ENCODE data around the gene SERBP1. TPM values are rescaled to one million over a fixed set of nuclear protein-coding genes. Genes with fewer than 3 reads are reported as not detected.
"Not testable (repeated sequence)": the region's sequence is repeated elsewhere in the genome, so short reads cannot be mapped to it uniquely, and the experiment has no call there.

Gene SERBP1
- 283 and 288 TPM in 2 replicates for total RNA-seq

- intact Hi-C loops (cut with micrococcal nuclease), result loop anchor here (1.0 to 10.0 kb wide), 16 partner anchors 70 to 1618 kb away; partner anchors contain the start of genes DEPDC1, GADD45A and IL12RB2
These were observed at the start of gene SERBP1 for GRCh38 chr1:67430358-67431155. Gene SERBP1, minus strand, starts transcription at chr1:67430402. Its CDS starts 102 bp downstream, at chr1:67430300.

DNA sequence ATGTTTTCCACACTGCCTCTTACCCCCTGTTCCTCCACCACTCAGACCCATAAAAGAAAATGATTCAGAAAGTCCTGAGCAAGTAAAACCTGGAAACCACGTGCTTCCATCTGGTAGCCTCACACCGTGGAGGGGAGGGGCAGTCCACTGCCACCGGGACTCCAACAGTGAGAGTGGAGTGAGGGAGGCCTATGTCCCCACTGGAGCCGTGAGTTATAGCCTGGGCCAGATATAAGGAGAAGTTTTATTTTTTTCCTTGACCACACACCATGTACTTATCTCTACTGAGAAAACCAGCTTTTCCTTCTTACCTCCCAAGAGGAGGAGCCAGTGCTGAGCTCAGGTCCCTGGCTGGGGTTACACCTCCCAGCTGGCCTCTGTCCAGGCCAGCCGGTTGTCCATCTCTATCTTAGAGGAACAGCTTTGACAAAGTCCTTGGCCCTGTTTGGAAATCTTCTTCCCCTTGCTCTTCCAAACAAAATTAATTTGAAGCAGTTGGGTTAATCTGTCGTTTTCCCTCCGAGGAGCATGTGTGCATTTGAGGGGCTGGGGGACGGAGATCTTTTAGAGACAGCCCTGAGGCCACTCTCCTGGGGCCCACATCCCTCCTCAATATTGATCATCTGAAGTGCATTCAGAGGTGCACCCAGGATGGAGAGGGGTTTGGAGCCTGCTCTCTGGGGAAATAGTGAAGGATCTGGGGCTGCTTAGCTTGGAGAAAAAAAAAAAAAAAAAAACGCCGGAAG lies 49.1 kb upstream of the SERBP1 start:
- intact Hi-C loops (cut with micrococcal nuclease), result no loop called here

- intact Hi-C loops (cut with micrococcal nuclease), result no loop called here
These were observed 46.7 kb upstream of the SERBP1 start for GRCh38 chr1:67476906-67477305.

- intact Hi-C loops (cut with micrococcal nuclease), result no loop called here
These were observed 45.8 kb upstream of the SERBP1 start for GRCh38 chr1:67476006-67476482.

DNA sequence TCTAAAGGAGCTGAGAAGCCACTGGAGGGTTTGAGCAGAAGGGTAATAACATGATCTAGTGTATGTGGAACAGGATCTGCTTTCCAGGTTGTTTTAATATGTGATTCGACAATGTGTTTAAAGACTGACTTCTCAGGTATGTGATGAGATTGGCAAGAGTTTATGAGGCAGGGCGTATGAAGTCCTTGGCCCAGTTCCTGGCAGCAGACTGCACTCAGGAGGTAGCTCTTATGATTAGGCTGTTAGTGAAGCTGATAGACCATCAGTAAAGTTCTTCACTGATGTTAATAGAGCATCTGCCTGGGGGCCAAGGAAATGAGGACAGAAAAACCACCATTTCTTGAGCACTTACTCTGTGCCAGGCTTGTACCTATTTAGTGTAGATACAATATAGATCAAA lies 41.9 kb upstream of the SERBP1 start:
- intact Hi-C loops (cut with micrococcal nuclease), result no loop called here

DNA sequence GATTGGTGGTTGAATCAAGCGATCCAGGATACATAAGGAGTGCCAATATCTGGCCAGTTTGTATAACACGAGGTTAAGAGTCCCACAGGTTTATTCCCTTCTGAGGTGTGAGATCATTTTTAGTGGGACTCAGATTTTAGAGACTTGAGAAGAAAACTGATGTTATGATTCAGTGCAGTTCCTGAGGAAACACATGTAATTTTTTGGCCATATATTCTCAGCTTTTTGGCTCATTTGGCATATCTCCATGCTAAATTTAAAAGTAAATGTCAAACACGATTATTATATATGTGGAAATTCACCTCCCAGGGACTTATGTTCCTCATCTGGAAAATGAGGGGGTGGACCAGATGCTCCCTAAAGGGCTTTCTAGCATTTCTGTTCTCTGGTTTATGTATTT lies 39.2 kb upstream of the SERBP1 start:
- intact Hi-C loops (cut with micrococcal nuclease), result no loop called here

- intact Hi-C loops (cut with micrococcal nuclease), result no loop called here
These were observed 38.0 kb upstream of the SERBP1 start for GRCh38 chr1:67468066-67468718.

GRCh38 chr1:67465375-67465774 lies 35.2 kb upstream of the SERBP1 start:
- intact Hi-C loops (cut with micrococcal nuclease), result no loop called here

- intact Hi-C loops (cut with micrococcal nuclease), result no loop called here
These were observed 34.5 kb upstream of the SERBP1 start for GRCh38 chr1:67464746-67465145.

DNA sequence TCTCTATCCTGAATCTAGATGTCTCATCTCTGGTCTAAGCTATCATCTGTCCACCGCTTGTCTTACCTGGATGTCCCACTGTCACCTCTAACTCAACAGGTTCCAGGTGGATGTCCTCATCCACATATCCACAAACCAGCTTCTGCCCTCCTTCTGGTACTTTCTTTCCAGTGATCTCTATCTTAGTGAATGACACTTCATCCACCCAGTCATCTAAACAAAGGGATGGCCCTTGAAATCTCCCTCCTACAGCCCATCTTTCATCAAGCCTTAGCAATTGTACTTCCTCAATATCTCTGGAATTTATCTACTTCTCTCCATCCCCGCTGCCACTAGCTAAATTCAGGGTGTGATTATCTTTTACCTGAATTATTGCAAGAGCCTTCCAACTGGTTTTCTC lies 33.9 kb upstream of the SERBP1 start:
- intact Hi-C loops (cut with micrococcal nuclease), result no loop called here

DNA sequence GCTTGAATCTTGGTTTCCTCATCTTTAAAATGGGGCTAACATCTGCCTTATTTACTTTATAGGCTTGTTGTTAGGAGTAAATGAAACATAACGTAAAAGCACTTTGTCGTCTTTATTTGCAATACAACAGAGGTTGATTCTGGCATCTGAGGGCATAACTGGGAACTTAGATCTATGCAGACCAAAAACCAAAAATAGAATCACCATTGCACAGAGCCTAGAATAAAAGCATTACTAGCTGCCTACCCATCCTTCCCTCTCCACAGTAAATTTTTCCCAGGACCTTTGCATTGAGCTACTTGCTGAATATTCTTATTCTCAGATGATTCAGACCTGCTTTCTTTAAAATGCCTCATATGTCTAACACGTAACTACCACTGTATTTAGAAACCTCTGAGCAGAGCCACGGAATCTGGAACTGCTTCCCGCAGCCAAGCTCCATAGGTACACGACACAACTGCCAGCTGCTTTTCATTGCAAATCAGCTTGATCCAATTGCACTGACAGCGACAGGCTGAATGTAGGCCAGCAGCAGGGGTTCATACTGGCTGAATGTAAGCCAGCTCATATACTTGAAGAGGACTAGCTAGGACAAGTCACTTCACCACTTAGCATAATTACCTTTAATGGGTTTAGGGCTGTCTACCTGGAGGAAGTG lies 33.2 kb upstream of the SERBP1 start:
- intact Hi-C loops (cut with micrococcal nuclease), result no loop called here

DNA sequence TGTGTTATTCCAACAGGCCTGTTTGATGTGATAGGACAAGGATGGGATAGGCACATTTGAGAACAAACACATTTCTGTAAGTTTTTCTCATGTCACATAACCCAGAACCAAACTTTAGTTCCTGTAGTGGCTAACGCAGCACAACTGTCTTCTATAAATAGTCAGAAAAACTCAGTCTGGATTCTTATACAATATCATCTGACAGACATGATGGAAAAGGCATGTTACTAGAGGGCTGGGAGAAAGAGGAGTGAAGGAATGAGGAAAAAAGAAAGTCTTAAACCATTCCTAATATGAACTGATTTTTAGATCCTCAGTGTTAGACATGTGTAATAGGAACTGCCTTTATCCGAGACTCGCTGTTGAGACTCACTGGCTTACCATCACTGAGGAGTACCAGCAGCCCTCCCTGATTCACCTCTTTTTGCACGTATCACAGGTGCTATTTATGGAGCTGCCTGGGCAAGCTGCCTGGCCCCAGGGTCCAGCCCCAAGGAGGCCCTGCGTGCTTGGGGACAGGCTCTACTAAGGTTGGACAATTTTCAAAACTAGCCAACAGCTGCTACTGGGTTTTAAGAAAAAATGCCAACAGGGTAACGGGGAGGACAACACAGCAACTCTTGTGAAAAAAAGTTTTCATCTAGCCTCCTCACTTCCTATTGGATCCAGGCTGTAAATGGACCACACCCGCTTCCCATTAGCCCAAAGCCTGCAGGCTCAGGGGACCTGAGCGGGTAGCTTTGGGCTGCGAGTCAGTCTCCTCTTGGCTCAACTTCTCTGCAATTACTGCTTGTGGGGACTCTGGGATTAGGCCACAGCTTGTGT lies 30.7 kb upstream of the SERBP1 start:
- intact Hi-C loops (cut with micrococcal nuclease), result no loop called here

DNA sequence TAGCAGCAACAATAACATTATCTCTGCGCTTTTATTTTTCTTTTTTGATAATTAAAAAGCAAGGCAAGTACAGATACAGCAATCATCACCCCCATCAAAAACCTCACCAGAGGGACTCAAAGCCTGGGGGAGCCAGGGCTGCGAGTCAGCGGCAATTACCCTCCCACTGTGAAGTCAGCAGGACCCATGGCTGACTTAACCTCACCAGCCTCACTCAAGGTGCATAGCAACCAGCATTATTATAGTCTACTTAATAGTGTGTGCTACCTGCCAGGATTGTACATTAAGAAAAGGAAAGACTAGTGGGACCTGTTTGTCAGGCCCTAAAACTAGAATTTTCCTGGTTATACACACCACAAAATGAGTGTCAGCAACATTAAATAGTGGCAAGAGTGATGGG lies 28.9 kb upstream of the SERBP1 start:
- intact Hi-C loops (cut with micrococcal nuclease), result no loop called here

DNA sequence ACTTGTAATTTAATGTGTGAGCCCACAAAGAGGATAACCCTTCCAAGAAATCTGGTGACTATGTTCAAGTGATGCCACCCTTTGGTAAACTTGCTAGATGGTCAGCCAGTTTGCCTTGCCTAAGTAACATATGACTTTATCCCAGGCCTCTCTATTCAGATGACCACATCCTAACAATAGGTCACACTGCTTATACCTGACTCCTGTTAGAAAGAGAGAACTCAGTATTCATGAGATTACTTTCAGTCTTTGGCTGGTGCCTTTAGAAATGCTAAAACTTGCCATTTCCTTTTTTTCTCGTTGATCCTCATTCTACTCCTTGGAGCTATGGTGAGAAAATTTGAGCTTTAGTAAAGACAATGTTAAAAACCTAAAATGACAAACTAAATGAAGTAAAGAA lies 28.5 kb upstream of the SERBP1 start:
- intact Hi-C loops (cut with micrococcal nuclease), result no loop called here

DNA sequence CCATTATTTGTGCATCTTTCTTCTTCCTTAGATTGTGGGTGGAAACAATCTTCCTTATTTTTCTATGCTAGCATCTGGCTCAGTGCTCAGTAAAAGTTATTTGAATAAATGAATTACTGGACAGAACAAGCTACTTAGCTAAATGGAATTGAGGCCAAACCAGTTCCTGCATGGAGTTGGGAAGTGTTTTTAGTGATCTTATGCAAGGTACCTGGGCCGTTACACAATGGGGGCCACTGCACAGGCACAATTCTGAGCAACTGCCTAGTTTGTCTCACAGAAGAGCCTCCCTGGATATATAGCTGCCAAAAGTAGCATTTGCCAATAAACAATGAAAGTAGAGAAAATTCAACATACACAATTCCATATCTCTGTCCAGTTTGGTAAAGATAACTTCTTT lies 27.0 kb upstream of the SERBP1 start:
- intact Hi-C loops (cut with micrococcal nuclease), result no loop called here

- intact Hi-C loops (cut with micrococcal nuclease), result no loop called here
These were observed 21.6 kb upstream of the SERBP1 start for GRCh38 chr1:67451815-67452214.

- intact Hi-C loops (cut with micrococcal nuclease), result no loop called here
These were observed 21.2 kb upstream of the SERBP1 start for GRCh38 chr1:67451356-67451755.

- intact Hi-C loops (cut with micrococcal nuclease), result no loop called here
These were observed 16.7 kb upstream of the SERBP1 start for GRCh38 chr1:67446893-67447292.

DNA sequence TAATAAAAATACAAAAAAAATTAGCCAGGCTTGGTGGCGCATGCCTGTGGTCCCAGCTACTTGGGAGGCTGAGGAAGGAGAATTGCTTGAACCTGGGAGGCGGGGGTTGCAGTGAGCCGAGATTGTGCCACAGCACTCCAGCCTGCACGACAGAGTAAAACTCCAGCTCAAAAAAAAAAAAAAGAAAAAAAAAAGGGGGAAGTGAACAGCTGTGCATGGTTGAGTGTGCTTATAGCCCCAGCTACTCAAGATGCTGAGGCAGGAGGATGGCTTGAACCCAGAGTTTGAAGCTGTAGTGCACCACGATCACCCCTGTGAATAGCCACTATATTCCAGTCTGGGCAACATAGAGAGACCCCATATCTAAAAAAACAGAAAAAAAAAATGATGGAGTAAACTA lies 15.8 kb upstream of the SERBP1 start:
- intact Hi-C loops (cut with micrococcal nuclease), result not testable (repeated sequence)

GRCh38 chr1:67441739-67442281 lies 11.6 kb upstream of the SERBP1 start:
- intact Hi-C loops (cut with micrococcal nuclease), result no loop called here

Measured in T-helper 1 cell treated with Interleukin-12 subunit alpha and Interleukin-12 subunit beta and Interleukin-4 antibody, amounts not matched to agents 30 ng/mL and 1 ng/mL, for 36 hours (primary cell).